ENCODE data around the gene DNAAF1. TPM values are rescaled to one million over a fixed set of nuclear protein-coding genes. Genes with fewer than 3 reads are reported as not detected.

Gene DNAAF1
- total RNA-seq, 1 donor from 2014 or later: not detected

GRCh38 chr16:84138500-84138823, 6.6 kb upstream of the DNAAF1 start:
- DNase-seq (ENCODE audit: low spot score): no peak
- Mint-ChIP-seq H3K4me1 (ENCODE audit: low read depth) (peaks cover 34% of the 10 kb centered on the region), H3K27me3 (ENCODE audit: low read depth) (no peaks in the 10 kb centered on the region), H3K9me3 (ENCODE audit: low read depth) (no peaks in the 10 kb centered on the region), H3K27ac (ENCODE audit: unreplicated experiment) (peak overlapping the region; percentile 67), H3K36me3 (ENCODE audit: low read depth) (peaks cover 2% of the 10 kb centered on the region), H3K4me3 (ENCODE audit: unreplicated experiment) (no peak overlapping the region)
- TF ChIP-seq, protein P1, sequence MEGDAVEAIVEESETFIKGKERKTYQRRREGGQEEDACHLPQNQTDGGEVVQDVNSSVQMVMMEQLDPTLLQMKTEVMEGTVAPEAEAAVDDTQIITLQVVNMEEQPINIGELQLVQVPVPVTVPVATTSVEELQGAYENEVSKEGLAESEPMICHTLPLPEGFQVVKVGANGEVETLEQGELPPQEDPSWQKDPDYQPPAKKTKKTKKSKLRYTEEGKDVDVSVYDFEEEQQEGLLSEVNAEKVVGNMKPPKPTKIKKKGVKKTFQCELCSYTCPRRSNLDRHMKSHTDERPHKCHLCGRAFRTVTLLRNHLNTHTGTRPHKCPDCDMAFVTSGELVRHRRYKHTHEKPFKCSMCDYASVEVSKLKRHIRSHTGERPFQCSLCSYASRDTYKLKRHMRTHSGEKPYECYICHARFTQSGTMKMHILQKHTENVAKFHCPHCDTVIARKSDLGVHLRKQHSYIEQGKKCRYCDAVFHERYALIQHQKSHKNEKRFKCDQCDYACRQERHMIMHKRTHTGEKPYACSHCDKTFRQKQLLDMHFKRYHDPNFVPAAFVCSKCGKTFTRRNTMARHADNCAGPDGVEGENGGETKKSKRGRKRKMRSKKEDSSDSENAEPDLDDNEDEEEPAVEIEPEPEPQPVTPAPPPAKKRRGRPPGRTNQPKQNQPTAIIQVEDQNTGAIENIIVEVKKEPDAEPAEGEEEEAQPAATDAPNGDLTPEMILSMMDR (IDR thresholded peaks at IDR 0.05): no peak

DNA sequence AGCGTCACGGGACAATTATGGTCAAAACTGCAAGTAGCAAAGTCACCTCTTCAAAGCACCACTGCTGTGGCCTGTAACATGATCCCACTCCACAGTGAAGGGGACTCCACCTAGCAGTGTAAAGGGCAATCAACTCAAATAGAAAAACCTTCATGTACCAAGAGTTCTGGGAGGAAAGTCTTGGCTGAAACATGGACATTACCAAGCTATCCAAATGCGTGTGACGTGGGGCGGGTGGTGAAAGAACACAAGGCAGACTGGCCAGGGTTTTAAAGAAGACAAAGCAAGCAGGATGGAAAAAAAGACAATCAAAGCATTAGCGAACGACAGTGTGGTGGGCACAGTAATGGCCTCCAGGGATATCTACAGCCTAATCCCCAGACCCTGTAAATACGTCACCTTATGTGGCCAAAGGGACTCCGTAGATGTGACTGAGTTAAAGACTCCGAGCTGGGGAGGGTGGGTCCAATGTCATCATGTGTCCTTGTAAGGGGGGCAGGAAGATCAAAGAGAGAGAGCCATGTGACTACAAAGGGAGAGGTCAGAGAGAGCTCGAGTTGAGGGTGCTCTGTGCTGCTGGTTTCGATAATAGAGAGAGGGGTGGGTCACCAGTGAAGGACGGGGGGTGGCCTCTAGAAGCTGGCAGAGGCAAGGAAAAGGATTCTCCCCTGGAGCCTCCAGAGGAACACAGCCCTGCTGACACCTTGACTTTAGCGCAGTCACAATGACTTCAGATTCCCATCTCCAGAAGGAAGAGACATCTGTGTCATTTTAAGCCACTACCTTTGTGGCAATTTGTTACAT, 6.1 kb upstream of the DNAAF1 start:
- Mint-ChIP-seq H3K27me3 (ENCODE audit: low read depth) (no peaks in the 10 kb centered on the region), H3K27ac (ENCODE audit: unreplicated experiment) (peak overlapping the region; percentile 67), H3K4me1 (ENCODE audit: low read depth) (peaks cover 37% of the 10 kb centered on the region), H3K4me3 (ENCODE audit: unreplicated experiment) (no peak overlapping the region), H3K9me3 (ENCODE audit: low read depth) (no peaks in the 10 kb centered on the region), H3K36me3 (ENCODE audit: low read depth) (peaks cover 2% of the 10 kb centered on the region)
- no peak for DNase-seq (ENCODE audit: low spot score)
- TF ChIP-seq, protein P1 (IDR thresholded peaks at IDR 0.05): no peak

- Mint-ChIP-seq H3K27ac (ENCODE audit: unreplicated experiment) (no peak overlapping the region), H3K27me3 (ENCODE audit: low read depth) (no peaks in the 10 kb centered on the region), H3K4me3 (ENCODE audit: unreplicated experiment) (no peak overlapping the region), H3K36me3 (ENCODE audit: low read depth) (peaks cover 2% of the 10 kb centered on the region), H3K4me1 (ENCODE audit: low read depth) (peaks cover 41% of the 10 kb centered on the region), H3K9me3 (ENCODE audit: low read depth) (no peaks in the 10 kb centered on the region)
- DNase-seq (ENCODE audit: low spot score): no peak
- TF ChIP-seq, protein P1 (IDR thresholded peaks at IDR 0.05): no peak
Observed at GRCh38 chr16:84139628-84140258, 5.4 kb upstream of the DNAAF1 start.

GRCh38 chr16:84141143-84141670, 3.9 kb upstream of the DNAAF1 start:
- TF ChIP-seq, protein P1 (IDR thresholded peaks at IDR 0.05): peak; percentile 17
- Mint-ChIP-seq H3K36me3 (ENCODE audit: low read depth) (peaks cover 2% of the 10 kb centered on the region), H3K27me3 (ENCODE audit: low read depth) (no peaks in the 10 kb centered on the region), H3K4me1 (ENCODE audit: low read depth) (peaks cover 32% of the 10 kb centered on the region), H3K9me3 (ENCODE audit: low read depth) (no peaks in the 10 kb centered on the region), H3K27ac (ENCODE audit: unreplicated experiment) (no peak overlapping the region), H3K4me3 (ENCODE audit: unreplicated experiment) (no peak overlapping the region)
- DNase-seq (ENCODE audit: low spot score): no peak

- H3K4me3 Mint-ChIP-seq (ENCODE audit: unreplicated experiment): peak overlapping the region; percentile 19
- TF ChIP-seq, protein P1 (IDR thresholded peaks at IDR 0.05): no peak
- peaks cover 2% of the 10 kb centered on the region for H3K36me3 Mint-ChIP-seq (ENCODE audit: low read depth)
- no peaks in the 10 kb centered on the region for H3K9me3 Mint-ChIP-seq (ENCODE audit: low read depth)
- peaks cover 6% of the 10 kb centered on the region for H3K27me3 Mint-ChIP-seq (ENCODE audit: low read depth)
- no peak for DNase-seq (ENCODE audit: low spot score)
- H3K27ac Mint-ChIP-seq (ENCODE audit: unreplicated experiment): no peak overlapping the region
- H3K4me1 Mint-ChIP-seq (ENCODE audit: low read depth): peaks cover 24% of the 10 kb centered on the region
Observed at GRCh38 chr16:84143081-84143480, 2.0 kb upstream of the DNAAF1 start.

All from chondrocyte (in vitro differentiated cells).